HEK293 (cell line): ENCODE results near the gene KCNK15.

Experiments used
- CTCF ChIA-PET: fragments of 350-600 bp; formaldehyde crosslinking; extraction: SDS; loops from one replicate; lab custom pipeline; 2021; ENCODE audit warnings: antibody characterized with exemption; lab: Yijun Ruan, JAX
- POLR2A ChIA-PET: fragments of 300-600 bp; formaldehyde crosslinking; extraction: SDS; loops from one replicate; lab custom pipeline; 2020; ENCODE audit warnings: antibody characterized with exemption, inconsistent platforms; lab: Yijun Ruan, JAX
- H3K27ac ChIP-seq: fragments of 200-500 bp; sonication (Bioruptor generic); 2 replicates; pipeline ENCODE4 v1.5.1; 2014; ENCODE audit warnings: low read depth, low read length, control low read depth, inconsistent platforms; ENCODE audit errors: extremely low read depth
- H3K36me3 ChIP-seq, 2 experiments: fragments of 200-500 bp in 1 of 2; sonication (Bioruptor generic) in 1 of 2; 1 replicate in 1 of 2; 2 replicates in 1 of 2; pipeline ENCODE4 v1.5.1; 2014 to 2017; ENCODE audit warnings: inconsistent platforms in 2 of 2, low read length in 2 of 2; ENCODE audit not compliant: control insufficient read depth in 2 of 2, insufficient read depth in 1 of 2
- H3K4me1 ChIP-seq: fragments of 200-500 bp; sonication (Bioruptor generic); 2 replicates; pipeline ENCODE4 v1.5.1; 2014; ENCODE audit warnings: mild to moderate bottlenecking, low read length, inconsistent platforms; ENCODE audit not compliant: control insufficient read depth, insufficient read depth
- H3K4me3 ChIP-seq: 2 replicates; pipeline ENCODE4 v1.5.1; 2011; ENCODE audit warnings: low read depth, mild to moderate bottlenecking, control low read depth, low read length, moderate library complexity
- H3K9me3 ChIP-seq: fragments of 200-500 bp; sonication (Bioruptor generic); 2 replicates; pipeline ENCODE4 v1.5.1; 2014; ENCODE audit warnings: low read depth, low read length, inconsistent platforms; ENCODE audit not compliant: control insufficient read depth, insufficient read depth
- GLI4 ChIP-seq: fragments of 450-650 bp; formaldehyde crosslinking; IDR thresholded peaks from 2 replicates; pipeline ENCODE4 v1.5.1; 2016; ENCODE audit warnings: missing biosample characterization, missing genetic modification characterization
- IKZF3 ChIP-seq: fragments of 450-650 bp; IDR thresholded peaks from 2 replicates; pipeline ENCODE4 v1.5.0; 2018; ENCODE audit warnings: missing biosample characterization, mild to moderate bottlenecking, missing genetic modification characterization, moderate library complexity
- MEIS1 ChIP-seq: sonication (generic); formaldehyde crosslinking; IDR thresholded peaks from 2 replicates; pipeline ENCODE4 v1.8.1; 2022; ENCODE audit warnings: missing genetic modification reagents, mild to moderate bottlenecking, borderline replicate concordance
- SETDB1 ChIP-seq: IDR thresholded peaks from one replicate; pipeline ENCODE4 v1.6.1; 2017; ENCODE audit warnings: mild to moderate bottlenecking, low read length, moderate library complexity, mixed read lengths; ENCODE audit not compliant: insufficient read length
- SP3 ChIP-seq: fragments of 450-650 bp; formaldehyde crosslinking; IDR thresholded peaks from 2 replicates; pipeline ENCODE4 v1.5.1; 2016; ENCODE audit warnings: missing biosample characterization, missing genetic modification characterization
- ZNF133 ChIP-seq: fragments of 450-650 bp; formaldehyde crosslinking; IDR thresholded peaks from 2 replicates; pipeline ENCODE4 v1.5.1; 2016; ENCODE audit warnings: missing biosample characterization, missing genetic modification characterization
- ZNF138 ChIP-seq: fragments of 450-650 bp; formaldehyde crosslinking; IDR thresholded peaks from 2 replicates; pipeline ENCODE4 v1.5.1; 2016; ENCODE audit warnings: missing biosample characterization, missing genetic modification characterization, borderline replicate concordance
- ZNF423 ChIP-seq: fragments of 450-650 bp; formaldehyde crosslinking; IDR thresholded peaks from 2 replicates; pipeline ENCODE4 v1.5.1; 2016; ENCODE audit warnings: missing biosample characterization, missing genetic modification characterization
- ZNF658 ChIP-seq: fragments of 450-650 bp; formaldehyde crosslinking; IDR thresholded peaks from 2 replicates; pipeline ENCODE4; 2016; ENCODE audit warnings: missing biosample characterization, missing genetic modification characterization
- ZNF76 ChIP-seq: fragments of 450-650 bp; formaldehyde crosslinking; IDR thresholded peaks from 2 replicates; pipeline ENCODE4; 2016; ENCODE audit warnings: low read depth, missing biosample characterization, missing genetic modification characterization, borderline replicate concordance
- TF ChIP-seq, protein P1 (sequence below): fragments of 450-650 bp; formaldehyde crosslinking; IDR thresholded peaks from 2 replicates; pipeline ENCODE4 v1.5.1; 2016; ENCODE audit warnings: missing biosample characterization, missing genetic modification characterization
- TF ChIP-seq, protein P2 (sequence below): fragments of 450-650 bp; formaldehyde crosslinking; IDR thresholded peaks from 2 replicates; pipeline ENCODE4 v1.5.1; 2016; ENCODE audit warnings: missing biosample characterization, missing genetic modification characterization
- TF ChIP-seq, protein P3 (sequence below): fragments of 450-650 bp; formaldehyde crosslinking; IDR thresholded peaks from 2 replicates; pipeline ENCODE4 v1.5.1; 2017; ENCODE audit warnings: missing biosample characterization, missing genetic modification characterization
- TF ChIP-seq, protein P4 (sequence below): fragments of 450-650 bp; formaldehyde crosslinking; IDR thresholded peaks from 2 replicates; pipeline ENCODE4 v1.5.1; 2016; ENCODE audit warnings: missing biosample characterization, missing genetic modification characterization
- TF ChIP-seq, protein P5 (sequence below): sonication (generic); formaldehyde crosslinking; IDR thresholded peaks from 2 replicates; pipeline ENCODE4 v1.8.1; 2022; ENCODE audit warnings: mild to moderate bottlenecking, moderate library complexity, missing genetic modification reagents
- TF ChIP-seq, protein P6 (sequence below): fragments of 450-650 bp; formaldehyde crosslinking; conservative IDR thresholded peaks from 2 replicates; pipeline ENCODE4 v1.5.1; 2016; ENCODE audit warnings: low read depth, missing biosample characterization, missing genetic modification characterization

The KCNK15 gene

DNA sequence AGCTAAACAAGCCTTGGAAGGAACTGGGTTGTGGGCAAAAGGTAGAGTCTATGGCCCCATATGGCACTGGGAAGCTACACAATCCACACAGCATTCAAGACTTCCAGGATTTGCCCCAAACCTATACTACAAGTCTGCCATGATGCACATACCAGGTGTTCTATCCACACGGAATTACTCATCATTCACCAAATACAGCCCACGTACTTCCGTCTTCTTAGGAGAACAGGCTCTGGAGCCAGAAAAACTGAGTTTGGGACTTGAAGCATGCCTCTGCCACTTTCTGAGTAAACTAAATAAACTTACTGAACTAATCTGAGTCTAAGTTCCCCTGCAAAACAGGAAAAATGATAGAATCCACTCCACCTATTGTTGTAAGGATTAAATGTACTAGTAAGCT lies 36.1 kb downstream of the KCNK15 start:
- H3K4me3 ChIP-seq = no peak overlapping the region
- CTCF ChIA-PET = interaction anchor here (0.5 kb wide), 1 partner anchor 96 kb away, joined by 3 read pairs; no protein-coding TSS in a partner anchor
- TF ChIP-seq, protein P1, sequence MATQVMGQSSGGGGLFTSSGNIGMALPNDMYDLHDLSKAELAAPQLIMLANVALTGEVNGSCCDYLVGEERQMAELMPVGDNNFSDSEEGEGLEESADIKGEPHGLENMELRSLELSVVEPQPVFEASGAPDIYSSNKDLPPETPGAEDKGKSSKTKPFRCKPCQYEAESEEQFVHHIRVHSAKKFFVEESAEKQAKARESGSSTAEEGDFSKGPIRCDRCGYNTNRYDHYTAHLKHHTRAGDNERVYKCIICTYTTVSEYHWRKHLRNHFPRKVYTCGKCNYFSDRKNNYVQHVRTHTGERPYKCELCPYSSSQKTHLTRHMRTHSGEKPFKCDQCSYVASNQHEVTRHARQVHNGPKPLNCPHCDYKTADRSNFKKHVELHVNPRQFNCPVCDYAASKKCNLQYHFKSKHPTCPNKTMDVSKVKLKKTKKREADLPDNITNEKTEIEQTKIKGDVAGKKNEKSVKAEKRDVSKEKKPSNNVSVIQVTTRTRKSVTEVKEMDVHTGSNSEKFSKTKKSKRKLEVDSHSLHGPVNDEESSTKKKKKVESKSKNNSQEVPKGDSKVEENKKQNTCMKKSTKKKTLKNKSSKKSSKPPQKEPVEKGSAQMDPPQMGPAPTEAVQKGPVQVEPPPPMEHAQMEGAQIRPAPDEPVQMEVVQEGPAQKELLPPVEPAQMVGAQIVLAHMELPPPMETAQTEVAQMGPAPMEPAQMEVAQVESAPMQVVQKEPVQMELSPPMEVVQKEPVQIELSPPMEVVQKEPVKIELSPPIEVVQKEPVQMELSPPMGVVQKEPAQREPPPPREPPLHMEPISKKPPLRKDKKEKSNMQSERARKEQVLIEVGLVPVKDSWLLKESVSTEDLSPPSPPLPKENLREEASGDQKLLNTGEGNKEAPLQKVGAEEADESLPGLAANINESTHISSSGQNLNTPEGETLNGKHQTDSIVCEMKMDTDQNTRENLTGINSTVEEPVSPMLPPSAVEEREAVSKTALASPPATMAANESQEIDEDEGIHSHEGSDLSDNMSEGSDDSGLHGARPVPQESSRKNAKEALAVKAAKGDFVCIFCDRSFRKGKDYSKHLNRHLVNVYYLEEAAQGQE = no peak
- no peak for TF ChIP-seq ZNF76 (tag by site-specific recombination)
- TF ChIP-seq, protein P2, sequence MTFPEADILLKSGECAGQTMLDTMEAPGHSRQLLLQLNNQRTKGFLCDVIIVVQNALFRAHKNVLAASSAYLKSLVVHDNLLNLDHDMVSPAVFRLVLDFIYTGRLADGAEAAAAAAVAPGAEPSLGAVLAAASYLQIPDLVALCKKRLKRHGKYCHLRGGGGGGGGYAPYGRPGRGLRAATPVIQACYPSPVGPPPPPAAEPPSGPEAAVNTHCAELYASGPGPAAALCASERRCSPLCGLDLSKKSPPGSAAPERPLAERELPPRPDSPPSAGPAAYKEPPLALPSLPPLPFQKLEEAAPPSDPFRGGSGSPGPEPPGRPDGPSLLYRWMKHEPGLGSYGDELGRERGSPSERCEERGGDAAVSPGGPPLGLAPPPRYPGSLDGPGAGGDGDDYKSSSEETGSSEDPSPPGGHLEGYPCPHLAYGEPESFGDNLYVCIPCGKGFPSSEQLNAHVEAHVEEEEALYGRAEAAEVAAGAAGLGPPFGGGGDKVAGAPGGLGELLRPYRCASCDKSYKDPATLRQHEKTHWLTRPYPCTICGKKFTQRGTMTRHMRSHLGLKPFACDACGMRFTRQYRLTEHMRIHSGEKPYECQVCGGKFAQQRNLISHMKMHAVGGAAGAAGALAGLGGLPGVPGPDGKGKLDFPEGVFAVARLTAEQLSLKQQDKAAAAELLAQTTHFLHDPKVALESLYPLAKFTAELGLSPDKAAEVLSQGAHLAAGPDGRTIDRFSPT (tag by site-specific recombination) = no peak
- TF ChIP-seq, all 188 proteins: peak for 0
- Histone ChIP-seq H3K36me3 (no peaks in the 10 kb centered on the region), H3K27ac (no peak overlapping the region), H3K4me1 (no peaks in the 10 kb centered on the region), H3K9me3 (no peaks in the 10 kb centered on the region)
- POLR2A ChIA-PET = no interaction called here

DNA sequence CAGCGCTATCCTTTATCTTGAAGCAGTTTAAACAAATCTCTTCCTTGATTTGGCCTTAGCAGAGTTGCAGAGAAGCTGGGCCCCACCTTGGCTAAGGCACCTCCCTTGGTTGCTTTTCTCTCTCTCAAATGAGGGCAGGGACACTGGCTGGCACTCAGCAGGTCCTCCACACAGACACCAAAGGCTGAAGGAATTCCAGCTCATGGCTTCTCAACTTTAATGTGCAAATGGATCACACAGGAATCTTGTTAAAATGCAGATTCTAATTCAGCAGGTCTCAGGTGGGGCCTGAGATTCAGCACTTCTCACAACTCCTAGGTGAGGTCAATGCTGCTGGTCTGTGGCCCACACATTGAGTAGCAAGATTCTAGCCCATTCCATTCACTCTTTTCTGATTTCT lies 39.0 kb downstream of the KCNK15 start:
- no peak overlapping the region for H3K27ac ChIP-seq
- ChIA-PET CTCF (interaction anchor here (0.7 to 1.3 kb wide), 4 partner anchors 8 to 82 kb away, joined by 3 to 5 read pairs (median 4); no protein-coding TSS in a partner anchor), POLR2A (no interaction called here)
- H3K4me1 ChIP-seq = no peaks in the 10 kb centered on the region
- H3K36me3 ChIP-seq = no peaks in the 10 kb centered on the region
- TF ChIP-seq ZNF133 (no peak), SETDB1 (no peak), MEIS1 (CRISPR knock-in tag) (no peak), ZNF658 (tag by site-specific recombination) (no peak), GLI4 (tag by site-specific recombination) (no peak), ZNF138 (tag by site-specific recombination) (no peak), SP3 (no peak), IKZF3 (no peak), ZNF423 (no peak)
- TF ChIP-seq, protein P3, sequence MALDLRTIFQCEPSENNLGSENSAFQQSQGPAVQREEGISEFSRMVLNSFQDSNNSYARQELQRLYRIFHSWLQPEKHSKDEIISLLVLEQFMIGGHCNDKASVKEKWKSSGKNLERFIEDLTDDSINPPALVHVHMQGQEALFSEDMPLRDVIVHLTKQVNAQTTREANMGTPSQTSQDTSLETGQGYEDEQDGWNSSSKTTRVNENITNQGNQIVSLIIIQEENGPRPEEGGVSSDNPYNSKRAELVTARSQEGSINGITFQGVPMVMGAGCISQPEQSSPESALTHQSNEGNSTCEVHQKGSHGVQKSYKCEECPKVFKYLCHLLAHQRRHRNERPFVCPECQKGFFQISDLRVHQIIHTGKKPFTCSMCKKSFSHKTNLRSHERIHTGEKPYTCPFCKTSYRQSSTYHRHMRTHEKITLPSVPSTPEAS (tag by site-specific recombination) = no peak
- TF ChIP-seq, protein P4, sequence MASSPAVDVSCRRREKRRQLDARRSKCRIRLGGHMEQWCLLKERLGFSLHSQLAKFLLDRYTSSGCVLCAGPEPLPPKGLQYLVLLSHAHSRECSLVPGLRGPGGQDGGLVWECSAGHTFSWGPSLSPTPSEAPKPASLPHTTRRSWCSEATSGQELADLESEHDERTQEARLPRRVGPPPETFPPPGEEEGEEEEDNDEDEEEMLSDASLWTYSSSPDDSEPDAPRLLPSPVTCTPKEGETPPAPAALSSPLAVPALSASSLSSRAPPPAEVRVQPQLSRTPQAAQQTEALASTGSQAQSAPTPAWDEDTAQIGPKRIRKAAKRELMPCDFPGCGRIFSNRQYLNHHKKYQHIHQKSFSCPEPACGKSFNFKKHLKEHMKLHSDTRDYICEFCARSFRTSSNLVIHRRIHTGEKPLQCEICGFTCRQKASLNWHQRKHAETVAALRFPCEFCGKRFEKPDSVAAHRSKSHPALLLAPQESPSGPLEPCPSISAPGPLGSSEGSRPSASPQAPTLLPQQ = no peak
- TF ChIP-seq, protein P5, sequence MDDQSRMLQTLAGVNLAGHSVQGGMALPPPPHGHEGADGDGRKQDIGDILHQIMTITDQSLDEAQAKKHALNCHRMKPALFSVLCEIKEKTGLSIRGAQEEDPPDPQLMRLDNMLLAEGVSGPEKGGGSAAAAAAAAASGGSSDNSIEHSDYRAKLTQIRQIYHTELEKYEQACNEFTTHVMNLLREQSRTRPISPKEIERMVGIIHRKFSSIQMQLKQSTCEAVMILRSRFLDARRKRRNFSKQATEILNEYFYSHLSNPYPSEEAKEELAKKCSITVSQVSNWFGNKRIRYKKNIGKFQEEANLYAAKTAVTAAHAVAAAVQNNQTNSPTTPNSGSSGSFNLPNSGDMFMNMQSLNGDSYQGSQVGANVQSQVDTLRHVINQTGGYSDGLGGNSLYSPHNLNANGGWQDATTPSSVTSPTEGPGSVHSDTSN = no peak
- TF ChIP-seq, protein P6, sequence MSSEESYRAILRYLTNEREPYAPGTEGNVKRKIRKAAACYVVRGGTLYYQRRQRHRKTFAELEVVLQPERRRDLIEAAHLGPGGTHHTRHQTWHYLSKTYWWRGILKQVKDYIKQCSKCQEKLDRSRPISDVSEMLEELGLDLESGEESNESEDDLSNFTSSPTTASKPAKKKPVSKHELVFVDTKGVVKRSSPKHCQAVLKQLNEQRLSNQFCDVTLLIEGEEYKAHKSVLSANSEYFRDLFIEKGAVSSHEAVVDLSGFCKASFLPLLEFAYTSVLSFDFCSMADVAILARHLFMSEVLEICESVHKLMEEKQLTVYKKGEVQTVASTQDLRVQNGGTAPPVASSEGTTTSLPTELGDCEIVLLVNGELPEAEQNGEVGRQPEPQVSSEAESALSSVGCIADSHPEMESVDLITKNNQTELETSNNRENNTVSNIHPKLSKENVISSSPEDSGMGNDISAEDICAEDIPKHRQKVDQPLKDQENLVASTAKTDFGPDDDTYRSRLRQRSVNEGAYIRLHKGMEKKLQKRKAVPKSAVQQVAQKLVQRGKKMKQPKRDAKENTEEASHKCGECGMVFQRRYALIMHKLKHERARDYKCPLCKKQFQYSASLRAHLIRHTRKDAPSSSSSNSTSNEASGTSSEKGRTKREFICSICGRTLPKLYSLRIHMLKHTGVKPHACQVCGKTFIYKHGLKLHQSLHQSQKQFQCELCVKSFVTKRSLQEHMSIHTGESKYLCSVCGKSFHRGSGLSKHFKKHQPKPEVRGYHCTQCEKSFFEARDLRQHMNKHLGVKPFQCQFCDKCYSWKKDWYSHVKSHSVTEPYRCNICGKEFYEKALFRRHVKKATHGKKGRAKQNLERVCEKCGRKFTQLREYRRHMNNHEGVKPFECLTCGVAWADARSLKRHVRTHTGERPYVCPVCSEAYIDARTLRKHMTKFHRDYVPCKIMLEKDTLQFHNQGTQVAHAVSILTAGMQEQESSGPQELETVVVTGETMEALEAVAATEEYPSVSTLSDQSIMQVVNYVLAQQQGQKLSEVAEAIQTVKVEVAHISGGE (tag by site-specific recombination) = no peak
- H3K9me3 ChIP-seq = no peaks in the 10 kb centered on the region
- no peak overlapping the region for H3K4me3 ChIP-seq
